Left ventricle myocardium superior (tissue), 1 donor: ENCODE data around the gene RFX8. TPM values are rescaled to one million over a fixed set of nuclear protein-coding genes. Genes with fewer than 3 reads are reported as not detected.

Experiments
- ATAC-seq: fragments of 200-7000 bp; cut with Tn5 transposase; one replicate; pipeline ENCODE4 v1.9.1; 2020; ENCODE audit warnings: mild to moderate bottlenecking, moderate library complexity
- DNase-seq: peaks from one replicate; pipeline ENCODE4 v3.0.0-alpha.2; 2020
- intact Hi-C: fragments of 100-400 bp; cut with micrococcal nuclease; formaldehyde crosslinking; loops from one replicate; pipeline ENCODE4 v1.11.0; 2022
- total RNA-seq: library from RNA; stranded (reverse); fragmentation: NEBNext Ultra II Directional; extraction: Animal tissue kit (Norgen Biotek cat#: 25700); gene quantifications from one replicate; pipeline ENCODE4 v1.2.1, GENCODE V29; 2021
- donor health status: DM: no; HTN: yes; CAD: no; lungs with severe emphysema.

The RFX8 gene
- total RNA-seq, 1 donor from 2014 or later: not detected

- no peak for DNase-seq
- ATAC-seq: peak; percentile 85
- intact Hi-C loops: loop anchor here (5.0 kb wide), 1 partner anchor 413 kb away; no protein-coding TSS in a partner anchor
Observed at GRCh38 chr2:101419096-101419663, 55.7 kb downstream of the RFX8 start.

DNA sequence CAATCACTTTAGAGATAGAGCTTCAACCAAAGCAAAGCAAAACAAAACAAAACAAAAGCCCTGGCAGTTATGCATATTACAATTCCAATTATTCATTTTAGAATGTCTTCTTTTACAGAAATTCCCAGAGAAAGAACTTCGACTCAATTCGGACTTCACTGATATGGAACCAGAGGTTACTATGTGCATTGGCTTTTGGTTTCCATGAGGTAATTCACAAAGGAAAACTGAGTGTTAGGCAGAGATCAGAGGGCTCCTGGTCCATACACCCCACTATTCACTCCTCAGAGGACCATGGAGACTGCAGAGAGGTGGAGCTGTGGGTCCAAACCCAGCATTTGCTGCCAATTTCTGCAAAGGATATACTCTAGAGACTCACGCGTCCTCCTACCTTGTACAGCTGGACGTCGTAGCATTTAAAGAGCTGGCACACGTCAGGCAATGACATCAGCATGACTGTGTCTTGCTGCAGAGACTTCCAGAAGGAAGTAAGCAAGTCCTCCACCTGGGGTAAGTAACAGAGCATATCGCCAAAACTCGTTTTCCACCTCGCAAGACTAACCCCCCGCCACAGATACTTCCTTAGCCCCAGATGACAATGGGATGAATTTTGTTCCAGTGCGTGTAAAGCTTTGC is 56.3 kb downstream of the RFX8 start:
- DNase-seq: no peak
- intact Hi-C loops: loop anchor here (5.0 kb wide), 1 partner anchor 414 kb away; no protein-coding TSS in a partner anchor
- peak; percentile 18 for ATAC-seq

DNA sequence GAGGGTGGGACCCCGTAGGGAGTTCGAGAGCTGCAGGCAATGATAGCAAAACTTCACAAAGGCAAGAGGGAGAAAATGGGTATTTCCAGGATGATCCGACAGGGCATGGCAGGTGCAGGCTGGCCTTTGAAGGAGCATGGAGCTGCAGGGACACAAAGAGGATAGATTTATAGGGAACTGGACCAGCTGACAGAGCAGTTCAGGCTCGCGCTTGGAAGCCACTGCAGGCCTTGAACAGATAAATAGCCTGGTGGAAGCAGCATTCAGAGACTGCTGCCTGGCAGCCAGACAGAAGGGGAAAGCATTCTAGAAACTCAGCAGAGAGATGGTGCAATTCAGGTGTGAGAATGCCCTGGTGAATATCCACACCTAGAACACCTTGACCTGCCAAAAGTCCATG is 58.3 kb downstream of the RFX8 start:
- intact Hi-C loops: loop anchor here (5.0 kb wide), 1 partner anchor 416 kb away; no protein-coding TSS in a partner anchor
- ATAC-seq: no peak

GRCh38 chr2:101415884-101416283 is 59.0 kb downstream of the RFX8 start:
- DNase-seq: no peak
- intact Hi-C loops: loop anchor here (5.0 kb wide), 1 partner anchor 416 kb away; no protein-coding TSS in a partner anchor
- ATAC-seq: no peak

More for the DNA sequence above, 58.3 kb downstream of the RFX8 start:
- no peak for DNase-seq

- DNase-seq: no peak
- intact Hi-C loops: loop anchor here (5.0 kb wide), 1 partner anchor 417 kb away; no protein-coding TSS in a partner anchor
- no peak for ATAC-seq
Observed at GRCh38 chr2:101415220-101415619, 59.7 kb downstream of the RFX8 start.

GRCh38 chr2:101412092-101412694 is 62.7 kb downstream of the RFX8 start:
- ATAC-seq: no peak
- DNase-seq: no peak
- intact Hi-C loops: no loop called here

- DNase-seq: no peak
- intact Hi-C loops: no loop called here
- ATAC-seq: no peak
Observed at GRCh38 chr2:101410746-101411145, 64.2 kb downstream of the RFX8 start.

DNA sequence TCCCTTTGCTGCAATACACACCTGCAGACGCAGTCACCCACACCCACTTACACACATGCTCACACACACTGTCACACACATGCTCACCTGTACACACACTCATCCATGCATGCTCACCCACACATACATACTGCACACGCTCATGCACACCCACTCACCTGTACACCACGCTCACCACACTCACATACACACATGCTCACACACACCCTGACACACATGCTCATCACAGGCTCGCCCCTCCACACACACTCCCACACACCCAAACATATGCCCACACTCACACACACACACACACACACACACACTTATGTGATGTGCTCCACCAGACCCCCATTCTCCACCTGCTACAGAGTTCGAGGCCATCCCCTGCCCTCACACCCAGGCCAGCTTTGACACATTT is 64.8 kb downstream of the RFX8 start:
- ATAC-seq: no peak
- intact Hi-C loops: no loop called here
- DNase-seq: no peak

- DNase-seq (no peak), ATAC-seq (no peak)
- intact Hi-C loops: no loop called here
Observed at GRCh38 chr2:101409699-101410098, 65.2 kb downstream of the RFX8 start.

GRCh38 chr2:101408925-101409324 is 66.0 kb downstream of the RFX8 start:
- DNase-seq (no peak), ATAC-seq (no peak)
- intact Hi-C loops: no loop called here

DNA sequence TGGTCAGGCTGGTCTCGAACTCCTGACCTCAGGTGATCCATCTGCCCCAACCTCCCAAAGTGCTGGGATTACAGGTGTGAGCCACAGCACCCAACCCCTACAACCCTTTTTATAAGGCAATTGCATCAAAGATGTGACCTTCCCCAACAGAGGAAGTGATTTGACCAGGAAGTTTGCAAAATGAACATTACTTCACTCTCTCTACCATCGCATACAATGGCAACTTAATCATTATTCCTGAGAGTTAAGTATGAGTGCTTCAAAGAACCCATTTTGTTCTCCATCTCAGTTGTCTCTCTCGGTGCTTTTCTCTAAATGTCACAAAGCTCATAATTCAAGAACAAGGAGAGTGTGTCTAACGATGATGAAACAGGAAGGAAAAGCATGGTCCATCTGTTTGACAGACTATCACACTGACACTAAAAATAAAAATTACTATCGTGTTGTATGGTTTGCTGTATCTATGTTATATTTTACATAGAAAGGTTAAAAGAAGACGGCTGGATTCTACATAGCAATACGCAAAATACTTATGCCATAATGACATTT is 69.5 kb downstream of the RFX8 start:
- ATAC-seq (no peak), DNase-seq (no peak)
- intact Hi-C loops: no loop called here

- no peak for DNase-seq
- intact Hi-C loops: no loop called here
- no peak for ATAC-seq
Observed at GRCh38 chr2:101403745-101404144, 71.2 kb downstream of the RFX8 start.

DNA sequence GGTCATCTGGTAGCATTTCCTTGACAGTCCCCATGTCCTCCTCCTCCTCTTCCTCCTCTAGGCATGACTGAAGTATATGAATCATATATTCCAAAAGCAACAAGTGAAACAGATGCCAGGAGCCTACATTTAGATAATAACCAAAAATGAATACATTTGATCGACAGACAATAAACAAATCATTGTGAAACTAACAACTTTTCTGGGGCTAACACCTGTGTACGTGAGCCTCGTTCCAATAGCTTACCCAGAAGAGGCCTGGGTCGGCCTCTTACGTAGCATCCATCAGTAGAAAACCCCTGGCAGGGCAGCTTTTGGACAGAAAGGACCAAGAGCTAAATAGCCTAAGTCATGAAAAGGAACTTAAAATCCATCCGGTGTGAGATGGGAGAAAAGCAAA is 72.3 kb downstream of the RFX8 start:
- ATAC-seq (no peak), DNase-seq (no peak)
- intact Hi-C loops: no loop called here

- intact Hi-C loops: no loop called here
- no peak for ATAC-seq
- DNase-seq: no peak
Observed at GRCh38 chr2:101401906-101402305, 73.0 kb downstream of the RFX8 start.

- DNase-seq (no peak), ATAC-seq (no peak)
- intact Hi-C loops: no loop called here
Observed at GRCh38 chr2:101401326-101401665, 73.6 kb downstream of the RFX8 start.

GRCh38 chr2:101400506-101401325 is 74.2 kb downstream of the RFX8 start:
- ATAC-seq: no peak
- intact Hi-C loops: no loop called here
- DNase-seq: no peak

- ATAC-seq: no peak
- no peak for DNase-seq
- intact Hi-C loops: no loop called here
Observed at GRCh38 chr2:101400048-101400447, 74.9 kb downstream of the RFX8 start.

- no peak for ATAC-seq
- intact Hi-C loops: no loop called here
- no peak for DNase-seq
Observed at GRCh38 chr2:101399021-101399799, 75.7 kb downstream of the RFX8 start.
